Measurements from ENCODE around the gene MCF2L.

MCF2L gene

GRCh38 chr13:113147206-113147605, 178.2 kb downstream of the MCF2L start:
- peaks cover 0 to 12% (median 7%) of the 10 kb centered on the region in 5 donors for H3K27me3 ChIP-seq (ENCODE audit: control insufficient read depth in 5 of 5, insufficient read depth in 4 of 5, low read length in 5 of 5)
- H3K27ac ChIP-seq (ENCODE audit: low read depth, low read length), result no peak overlapping the region
- no peaks in the 10 kb centered on the region for H3K36me3 ChIP-seq (ENCODE audit: control insufficient read depth in 5 of 5, insufficient read depth in 5 of 5, low read length in 5 of 5)
- no peak overlapping the region for H3K4me3 ChIP-seq (ENCODE audit: low read depth in 1 of 5, low read length in 5 of 5)
- peaks cover 0 to 5% (median 4%) of the 10 kb centered on the region in 5 donors for H3K4me1 ChIP-seq (ENCODE audit: control insufficient read depth in 5 of 5, insufficient read depth in 5 of 5, low read length in 5 of 5)
- no peaks in the 10 kb centered on the region for H3K9me3 ChIP-seq (ENCODE audit: control insufficient read depth in 5 of 5, low read length in 5 of 5)
- no peak overlapping the region for H3K9ac ChIP-seq (ENCODE audit: low read length in 5 of 5)

- no peaks in the 10 kb centered on the region for H3K36me3 ChIP-seq (ENCODE audit: control insufficient read depth in 5 of 5, insufficient read depth in 5 of 5, low read length in 5 of 5)
- no peak overlapping the region for H3K9ac ChIP-seq (ENCODE audit: low read length in 5 of 5)
- H3K9me3 ChIP-seq (ENCODE audit: control insufficient read depth in 5 of 5, low read length in 5 of 5), result no peaks in the 10 kb centered on the region
- no peak overlapping the region for H3K4me3 ChIP-seq (ENCODE audit: low read depth in 1 of 5, low read length in 5 of 5)
- no peak overlapping the region for H3K27ac ChIP-seq (ENCODE audit: low read depth, low read length)
- H3K27me3 ChIP-seq (ENCODE audit: control insufficient read depth in 5 of 5, insufficient read depth in 4 of 5, low read length in 5 of 5), result peaks cover 0 to 12% (median 7%) of the 10 kb centered on the region in 5 donors
- H3K4me1 ChIP-seq (ENCODE audit: control insufficient read depth in 5 of 5, insufficient read depth in 5 of 5, low read length in 5 of 5), result peaks cover 0 to 16% (median 16%) of the 10 kb centered on the region in 5 donors
These were observed 179.4 kb downstream of the MCF2L start for GRCh38 chr13:113148407-113148806.

- no peaks in the 10 kb centered on the region for H3K9me3 ChIP-seq (ENCODE audit: control insufficient read depth in 5 of 5, low read length in 5 of 5)
- no peak overlapping the region for H3K4me3 ChIP-seq (ENCODE audit: low read depth in 1 of 5, low read length in 5 of 5)
- peaks cover 0 to 20% (median 20%) of the 10 kb centered on the region in 5 donors for H3K4me1 ChIP-seq (ENCODE audit: control insufficient read depth in 5 of 5, insufficient read depth in 5 of 5, low read length in 5 of 5)
- H3K36me3 ChIP-seq (ENCODE audit: control insufficient read depth in 5 of 5, insufficient read depth in 5 of 5, low read length in 5 of 5), result no peaks in the 10 kb centered on the region
- H3K9ac ChIP-seq (ENCODE audit: low read length in 5 of 5), result no peak overlapping the region
- peaks cover 0 to 9% (median 7%) of the 10 kb centered on the region in 5 donors for H3K27me3 ChIP-seq (ENCODE audit: control insufficient read depth in 5 of 5, insufficient read depth in 4 of 5, low read length in 5 of 5)
- no peak overlapping the region for H3K27ac ChIP-seq (ENCODE audit: low read depth, low read length)
These were observed 180.0 kb downstream of the MCF2L start for GRCh38 chr13:113148940-113149503.

Measured in subcutaneous abdominal adipose tissue (tissue), 5 donors.